HEK293 (cell line): ENCODE measurements around the gene ZNF578.

Experiments
- CTCF ChIA-PET: fragments of 350-600 bp; formaldehyde crosslinking; extraction: SDS; loops from one replicate; lab custom pipeline; 2021; ENCODE audit warnings: antibody characterized with exemption; lab: Yijun Ruan, JAX
- POLR2A ChIA-PET: fragments of 300-600 bp; formaldehyde crosslinking; extraction: SDS; loops from one replicate; lab custom pipeline; 2020; ENCODE audit warnings: antibody characterized with exemption, inconsistent platforms; lab: Yijun Ruan, JAX
- H3K27ac ChIP-seq: fragments of 200-500 bp; sonication (Bioruptor generic); 2 replicates; pipeline ENCODE4 v1.5.1; 2014; ENCODE audit warnings: low read depth, low read length, control low read depth, inconsistent platforms; ENCODE audit errors: extremely low read depth
- H3K36me3 ChIP-seq, 2 experiments: fragments of 200-500 bp in 1 of 2; sonication (Bioruptor generic) in 1 of 2; 1 replicate in 1 of 2; 2 replicates in 1 of 2; pipeline ENCODE4 v1.5.1; 2014 to 2017; ENCODE audit warnings: inconsistent platforms in 2 of 2, low read length in 2 of 2; ENCODE audit not compliant: control insufficient read depth in 2 of 2, insufficient read depth in 1 of 2
- H3K4me1 ChIP-seq: fragments of 200-500 bp; sonication (Bioruptor generic); 2 replicates; pipeline ENCODE4 v1.5.1; 2014; ENCODE audit warnings: mild to moderate bottlenecking, low read length, inconsistent platforms; ENCODE audit not compliant: control insufficient read depth, insufficient read depth
- H3K4me3 ChIP-seq: 2 replicates; pipeline ENCODE4 v1.5.1; 2011; ENCODE audit warnings: low read depth, mild to moderate bottlenecking, control low read depth, low read length, moderate library complexity
- H3K9me3 ChIP-seq: fragments of 200-500 bp; sonication (Bioruptor generic); 2 replicates; pipeline ENCODE4 v1.5.1; 2014; ENCODE audit warnings: low read depth, low read length, inconsistent platforms; ENCODE audit not compliant: control insufficient read depth, insufficient read depth
- SETDB1 ChIP-seq: IDR thresholded peaks from one replicate; pipeline ENCODE4 v1.6.1; 2017; ENCODE audit warnings: mild to moderate bottlenecking, low read length, moderate library complexity, mixed read lengths; ENCODE audit not compliant: insufficient read length
- SP3 ChIP-seq: fragments of 450-650 bp; formaldehyde crosslinking; IDR thresholded peaks from 2 replicates; pipeline ENCODE4 v1.5.1; 2016; ENCODE audit warnings: missing biosample characterization, missing genetic modification characterization
- ZNF335 ChIP-seq: fragments of 450-650 bp; formaldehyde crosslinking; conservative IDR thresholded peaks from 2 replicates; pipeline ENCODE4 v1.5.1; 2016; ENCODE audit warnings: missing biosample characterization, missing genetic modification characterization
- ZNF544 ChIP-seq: fragments of 450-650 bp; formaldehyde crosslinking; IDR thresholded peaks from 2 replicates; pipeline ENCODE4 v1.5.0; 2017; ENCODE audit warnings: missing biosample characterization, missing genetic modification characterization
- ZNF555 ChIP-seq: fragments of 450-650 bp; formaldehyde crosslinking; conservative IDR thresholded peaks from 2 replicates; pipeline ENCODE4 v1.5.1; 2017; ENCODE audit warnings: missing biosample characterization, mild to moderate bottlenecking, missing genetic modification characterization, inconsistent platforms
- ZNF621 ChIP-seq: fragments of 450-650 bp; formaldehyde crosslinking; IDR thresholded peaks from 2 replicates; pipeline ENCODE4 v1.5.1; 2017; ENCODE audit warnings: missing biosample characterization, missing genetic modification characterization
- ZNF76 ChIP-seq: fragments of 450-650 bp; formaldehyde crosslinking; IDR thresholded peaks from 2 replicates; pipeline ENCODE4; 2016; ENCODE audit warnings: low read depth, missing biosample characterization, missing genetic modification characterization, borderline replicate concordance
- ZNF830 ChIP-seq: fragments of 450-650 bp; IDR thresholded peaks from 2 replicates; pipeline ENCODE4 v1.5.0; 2018; ENCODE audit warnings: missing biosample characterization, missing genetic modification characterization, low read depth, mild to moderate bottlenecking, moderate library complexity
- TF ChIP-seq, protein P1 (sequence below): fragments of 450-650 bp; formaldehyde crosslinking; conservative IDR thresholded peaks from 2 replicates; pipeline ENCODE4 v1.5.1; 2016; ENCODE audit warnings: low read depth, missing biosample characterization, missing genetic modification characterization
- TF ChIP-seq, protein P2 (sequence below): fragments of 450-650 bp; formaldehyde crosslinking; IDR thresholded peaks from 2 replicates; pipeline ENCODE4 v1.5.1; 2016; ENCODE audit warnings: missing biosample characterization, missing genetic modification characterization
- TF ChIP-seq, protein P3 (sequence below): fragments of 450-650 bp; formaldehyde crosslinking; IDR thresholded peaks from 2 replicates; pipeline ENCODE4 v1.5.1; 2016; ENCODE audit warnings: missing biosample characterization, missing genetic modification characterization

The ZNF578 gene

DNA sequence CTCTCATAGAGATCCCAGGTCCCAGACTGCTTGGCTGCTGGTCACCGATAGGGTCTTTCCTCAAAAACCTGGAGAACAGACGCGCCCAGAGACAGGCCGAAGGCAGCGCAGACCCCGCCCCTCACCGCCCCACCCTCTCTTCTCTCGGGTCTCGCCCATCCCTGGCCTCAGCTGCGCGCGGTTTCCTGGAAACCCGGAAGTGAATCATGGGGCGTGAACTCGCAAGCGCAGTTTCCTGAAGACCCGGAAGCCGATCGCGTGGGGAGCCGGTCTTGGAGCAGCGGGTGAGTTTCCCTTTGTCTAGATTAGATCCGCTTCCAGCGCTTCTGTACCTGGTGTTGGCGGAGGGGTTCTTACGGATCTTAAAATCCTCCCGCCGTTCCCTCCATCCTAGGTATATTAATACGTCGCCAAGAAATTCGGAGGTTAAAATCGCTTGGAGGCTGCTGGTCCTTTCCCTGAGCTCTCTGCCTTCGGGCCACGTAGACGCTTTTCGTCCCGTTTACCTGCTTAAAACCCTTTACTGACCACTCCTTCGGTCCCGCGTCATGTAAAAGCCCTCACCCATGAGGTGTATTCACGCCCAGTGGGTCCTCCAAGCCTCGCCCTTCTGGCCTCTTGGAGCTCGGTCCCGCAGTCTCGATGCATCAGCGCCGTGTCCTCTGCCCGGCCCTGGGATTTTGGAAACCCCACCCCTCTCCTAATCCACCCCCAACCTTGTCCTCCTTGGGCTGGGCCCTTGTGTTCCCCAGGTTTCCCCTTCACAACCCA lies at the start of gene ZNF578:
Gene ZNF578, plus strand, starts transcription at position 230 of the 771 bp plus-strand sequence. CDS start 48,293 bp downstream, outside the sequence.
- Histone ChIP-seq H3K36me3 (no peaks in the 10 kb centered on the region), H3K27ac (no peak within 1 kb of the TSS), H3K9me3 (no peaks in the 10 kb centered on the region; the same call in 1 of the 2 replicates), H3K4me1 (no peaks in the 10 kb centered on the region), H3K4me3 (peak within 1 kb of the TSS; percentile 71)
- ChIA-PET POLR2A (interaction anchor here (0.6 to 1.2 kb wide), 2 partner anchors 84 to 763 kb away, joined by 3 to 6 read pairs; partner anchors contain the start of gene ZNF880), CTCF (interaction anchor here (0.7 kb wide), 1 partner anchor 1340 kb away, joined by 3 read pairs; no protein-coding TSS in a partner anchor)
- TF ChIP-seq ZNF335 (tag by site-specific recombination) (0 out of 2 replicates have a peak, but pooled peaks have one; percentile 17), SP3 (tag by site-specific recombination) (peak; percentile 34), ZNF621 (tag by site-specific recombination) (no peak)
- TF ChIP-seq, protein P1, sequence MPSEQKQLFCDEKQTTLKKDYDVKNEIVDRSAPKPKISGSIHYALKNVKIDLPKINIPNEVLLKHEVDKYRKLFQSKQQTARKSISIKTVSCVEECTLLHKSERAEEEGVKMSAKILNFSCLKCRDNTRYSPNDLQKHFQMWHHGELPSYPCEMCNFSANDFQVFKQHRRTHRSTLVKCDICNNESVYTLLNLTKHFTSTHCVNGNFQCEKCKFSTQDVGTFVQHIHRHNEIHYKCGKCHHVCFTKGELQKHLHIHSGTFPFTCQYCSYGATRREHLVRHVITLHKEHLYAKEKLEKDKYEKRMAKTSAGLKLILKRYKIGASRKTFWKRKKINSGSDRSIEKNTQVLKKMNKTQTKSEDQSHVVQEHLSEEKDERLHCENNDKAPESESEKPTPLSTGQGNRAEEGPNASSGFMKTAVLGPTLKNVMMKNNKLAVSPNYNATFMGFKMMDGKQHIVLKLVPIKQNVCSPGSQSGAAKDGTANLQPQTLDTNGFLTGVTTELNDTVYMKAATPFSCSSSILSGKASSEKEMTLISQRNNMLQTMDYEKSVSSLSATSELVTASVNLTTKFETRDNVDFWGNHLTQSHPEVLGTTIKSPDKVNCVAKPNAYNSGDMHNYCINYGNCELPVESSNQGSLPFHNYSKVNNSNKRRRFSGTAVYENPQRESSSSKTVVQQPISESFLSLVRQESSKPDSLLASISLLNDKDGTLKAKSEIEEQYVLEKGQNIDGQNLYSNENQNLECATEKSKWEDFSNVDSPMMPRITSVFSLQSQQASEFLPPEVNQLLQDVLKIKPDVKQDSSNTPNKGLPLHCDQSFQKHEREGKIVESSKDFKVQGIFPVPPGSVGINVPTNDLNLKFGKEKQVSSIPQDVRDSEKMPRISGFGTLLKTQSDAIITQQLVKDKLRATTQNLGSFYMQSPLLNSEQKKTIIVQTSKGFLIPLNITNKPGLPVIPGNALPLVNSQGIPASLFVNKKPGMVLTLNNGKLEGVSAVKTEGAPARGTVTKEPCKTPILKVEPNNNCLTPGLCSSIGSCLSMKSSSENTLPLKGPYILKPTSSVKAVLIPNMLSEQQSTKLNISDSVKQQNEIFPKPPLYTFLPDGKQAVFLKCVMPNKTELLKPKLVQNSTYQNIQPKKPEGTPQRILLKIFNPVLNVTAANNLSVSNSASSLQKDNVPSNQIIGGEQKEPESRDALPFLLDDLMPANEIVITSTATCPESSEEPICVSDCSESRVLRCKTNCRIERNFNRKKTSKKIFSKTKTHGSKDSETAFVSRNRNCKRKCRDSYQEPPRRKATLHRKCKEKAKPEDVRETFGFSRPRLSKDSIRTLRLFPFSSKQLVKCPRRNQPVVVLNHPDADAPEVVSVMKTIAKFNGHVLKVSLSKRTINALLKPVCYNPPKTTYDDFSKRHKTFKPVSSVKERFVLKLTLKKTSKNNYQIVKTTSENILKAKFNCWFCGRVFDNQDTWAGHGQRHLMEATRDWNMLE (tag by site-specific recombination), result 0 out of 2 replicates have a peak, but pooled peaks have one; percentile 39

DNA sequence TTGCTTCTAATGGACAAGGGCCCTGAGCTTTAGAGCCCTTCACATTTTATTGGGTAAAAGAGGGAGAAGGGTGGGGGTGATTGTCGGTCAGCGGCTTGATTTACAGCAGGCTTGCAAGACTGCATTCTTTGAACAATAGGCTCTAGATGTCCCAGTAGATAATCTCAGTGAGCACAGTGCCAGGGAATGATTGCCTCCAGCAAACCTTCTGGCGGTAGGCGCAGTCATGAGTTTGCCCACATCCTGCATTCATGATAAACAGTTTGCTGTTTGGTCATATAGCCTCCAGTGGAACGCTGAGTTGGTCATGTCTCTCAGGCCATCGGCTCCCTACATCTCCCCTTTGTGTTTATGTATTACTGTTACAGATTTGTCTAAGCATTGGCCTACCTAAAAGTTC lies 43.1 kb upstream of the ZNF578 start:
- H3K9me3 ChIP-seq, result no peaks in the 10 kb centered on the region; the same call in 1 of the 2 replicates
- POLR2A ChIA-PET, result no interaction called here
- H3K4me1 ChIP-seq, result no peaks in the 10 kb centered on the region
- no peak overlapping the region for H3K4me3 ChIP-seq
- H3K36me3 ChIP-seq, result peaks cover 3 to 80% of the 10 kb centered on the region in 2 experiments; a peak in 2 of 3 replicates
- 0 out of 2 replicates have a peak, but pooled peaks have one; percentile 44 for TF ChIP-seq ZNF544 (tag by site-specific recombination)
- no peak for TF ChIP-seq ZNF830 (tag by site-specific recombination)
- no peak overlapping the region for H3K27ac ChIP-seq
- CTCF ChIA-PET, result no interaction called here

DNA sequence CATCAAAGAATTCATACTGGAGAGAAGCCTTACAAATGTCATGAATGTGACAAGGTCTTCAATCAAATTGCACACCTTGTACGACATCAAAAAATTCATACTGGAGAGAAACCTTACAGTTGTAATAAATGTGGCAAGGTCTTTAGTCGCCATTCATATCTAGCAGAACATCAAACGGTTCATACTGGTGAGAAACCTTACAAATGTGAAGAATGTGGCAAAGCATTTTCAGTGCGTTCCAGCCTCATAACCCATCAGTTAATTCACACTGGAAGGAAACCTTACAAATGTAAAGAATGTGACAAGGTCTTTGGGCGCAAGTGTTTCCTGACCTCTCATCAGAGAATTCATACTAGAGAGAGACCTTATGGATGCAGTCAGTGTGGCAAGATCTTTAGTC lies 37.6 kb upstream of the ZNF578 start:
- ChIA-PET POLR2A (no interaction called here), CTCF (no interaction called here)
- Histone ChIP-seq H3K4me1 (no peaks in the 10 kb centered on the region), H3K9me3 (no peaks in the 10 kb centered on the region; the same call in 1 of the 2 replicates), H3K36me3 (peaks cover 0 to 26% of the 10 kb centered on the region in 2 experiments; a peak in 1 of 3 replicates), H3K27ac (no peak overlapping the region), H3K4me3 (no peak overlapping the region)
- peak; percentile 55 for TF ChIP-seq SETDB1
- no peak for TF ChIP-seq ZNF76
- TF ChIP-seq, protein P2, sequence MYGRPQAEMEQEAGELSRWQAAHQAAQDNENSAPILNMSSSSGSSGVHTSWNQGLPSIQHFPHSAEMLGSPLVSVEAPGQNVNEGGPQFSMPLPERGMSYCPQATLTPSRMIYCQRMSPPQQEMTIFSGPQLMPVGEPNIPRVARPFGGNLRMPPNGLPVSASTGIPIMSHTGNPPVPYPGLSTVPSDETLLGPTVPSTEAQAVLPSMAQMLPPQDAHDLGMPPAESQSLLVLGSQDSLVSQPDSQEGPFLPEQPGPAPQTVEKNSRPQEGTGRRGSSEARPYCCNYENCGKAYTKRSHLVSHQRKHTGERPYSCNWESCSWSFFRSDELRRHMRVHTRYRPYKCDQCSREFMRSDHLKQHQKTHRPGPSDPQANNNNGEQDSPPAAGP, result no peak
- TF ChIP-seq, protein P3, sequence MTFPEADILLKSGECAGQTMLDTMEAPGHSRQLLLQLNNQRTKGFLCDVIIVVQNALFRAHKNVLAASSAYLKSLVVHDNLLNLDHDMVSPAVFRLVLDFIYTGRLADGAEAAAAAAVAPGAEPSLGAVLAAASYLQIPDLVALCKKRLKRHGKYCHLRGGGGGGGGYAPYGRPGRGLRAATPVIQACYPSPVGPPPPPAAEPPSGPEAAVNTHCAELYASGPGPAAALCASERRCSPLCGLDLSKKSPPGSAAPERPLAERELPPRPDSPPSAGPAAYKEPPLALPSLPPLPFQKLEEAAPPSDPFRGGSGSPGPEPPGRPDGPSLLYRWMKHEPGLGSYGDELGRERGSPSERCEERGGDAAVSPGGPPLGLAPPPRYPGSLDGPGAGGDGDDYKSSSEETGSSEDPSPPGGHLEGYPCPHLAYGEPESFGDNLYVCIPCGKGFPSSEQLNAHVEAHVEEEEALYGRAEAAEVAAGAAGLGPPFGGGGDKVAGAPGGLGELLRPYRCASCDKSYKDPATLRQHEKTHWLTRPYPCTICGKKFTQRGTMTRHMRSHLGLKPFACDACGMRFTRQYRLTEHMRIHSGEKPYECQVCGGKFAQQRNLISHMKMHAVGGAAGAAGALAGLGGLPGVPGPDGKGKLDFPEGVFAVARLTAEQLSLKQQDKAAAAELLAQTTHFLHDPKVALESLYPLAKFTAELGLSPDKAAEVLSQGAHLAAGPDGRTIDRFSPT (tag by site-specific recombination), result no peak
- TF ChIP-seq ZNF555 (tag by site-specific recombination), result no peak
